Psoas muscle (tissue), 8 donors: ENCODE measurements around the gene MPPED2. TPM values are rescaled to one million over a fixed set of nuclear protein-coding genes. Genes with fewer than 3 reads are reported as not detected.

Experiments used
- ATAC-seq, 4 donors: fragments of 200-7000 bp; cut with Tn5 transposase; one replicate each; pipeline ENCODE4 v1.9.1; 2020; ENCODE audit warnings: moderate library complexity in 3 of 4, mild to moderate bottlenecking in 2 of 4
- DNase-seq, 2 donors: peaks; one replicate each; pipeline ENCODE4 v3.0.0-alpha.2; 2020
- H3K27ac ChIP-seq: fragments of 200-600 bp; one replicate; pipeline ENCODE4 v1.8.0; 2022
- H3K27me3 ChIP-seq, 3 donors: fragments of 200-600 bp in 1 of 3; one replicate each; pipeline versions ENCODE4 v1.6.1 to v1.8.0; 2013 to 2022; ENCODE audit warnings: low read length in 2 of 3, mild to moderate bottlenecking in 2 of 3, moderate library complexity in 1 of 3; ENCODE audit not compliant: insufficient read depth in 3 of 3
- H3K36me3 ChIP-seq, 2 donors: fragments of 200-600 bp in 1 of 2; one replicate each; pipeline versions ENCODE4 v1.6.1 to v1.8.0; 2013 to 2022; ENCODE audit warnings: low read depth in 1 of 2, mild to moderate bottlenecking in 1 of 2, moderate library complexity in 1 of 2; ENCODE audit not compliant: insufficient read depth in 1 of 2
- H3K4me1 ChIP-seq: fragments of 200-600 bp; one replicate; pipeline ENCODE4 v1.8.0; 2022
- H3K4me3 ChIP-seq: fragments of 200-600 bp; one replicate; pipeline ENCODE4 v1.8.0; 2022; ENCODE audit warnings: mild to moderate bottlenecking
- H3K9me3 ChIP-seq: fragments of 200-600 bp; one replicate; pipeline ENCODE4 v1.8.0; 2022
- CTCF ChIP-seq: fragments of 200-600 bp; IDR thresholded peaks from one replicate; pipeline ENCODE4 v1.8.0; 2022; ENCODE audit warnings: antibody characterized with exemption
- WGBS, 3 donors: extraction: QIAGEN DNeasy Blood & Tissue Kit; methylation state at CpG; one replicate each; pipeline versions ENCODE4 v1.1.6 to v1.1.7; 2013; 5-methylcytosine and 5-hydroxymethylcytosine counted together
- intact Hi-C, 2 donors: fragments of 100-400 bp; cut with DNase I; formaldehyde crosslinking; loops; one replicate each; pipeline versions ENCODE4 v1.11.0 to v1.14.2; 2022
- polyA plus RNA-seq, 3 donors: library from polyadenylated mRNA; stranded (reverse); fragments of 200-250 nt; gene quantifications; one replicate each; pipeline ENCODE4 v1.2.3, GENCODE V29; 2013
- total RNA-seq, 4 donors: library from RNA; stranded (reverse); fragmentation: NEBNext Ultra II Directional in 2 of 4; extraction: Animal tissue kit (Norgen Biotek cat#: 25700) in 2 of 4; gene quantifications; one replicate each; pipeline versions ENCODE4 v1.2.1 to v1.2.4, GENCODE V29; 2021 to 2023
- donor health status: healthy with polysubstance abuse.
- donor health status: DM: no; HTN: no; CAD: no; lungs with moderate emphysema.
- donor health status: Bipolar disorder and iron deficiency.
- donor health status: healthy.
- donor health status: DM: yes; HTN: yes; CAD: no.
- donor health status: DM: no; HTN: no; CAD: no.
- donor health status: DM: no; HTN: no; CAD: no.
- donor health status: DM: yes; HTN: yes; CAD: no.

Gene MPPED2
- total and polyA plus RNA-seq, 7 donors, result 0.44 to 7.9 (median 3.4) TPM

GRCh38 chr11:30522536-30523243, 63.5 kb downstream of the MPPED2 start:
- no peaks in the 10 kb centered on the region for H3K9me3 ChIP-seq
- H3K27me3 ChIP-seq, result no peaks in the 10 kb centered on the region
- H3K27ac ChIP-seq, result no peak overlapping the region
- intact Hi-C loops, result loop anchor here in 1 of 2 donors (10.0 kb wide), 1 partner anchor 58 kb away; no protein-coding TSS in a partner anchor
- no peak for DNase-seq
- peak in 2 of 4 donors; percentile 36 to 39 for ATAC-seq
- no peak overlapping the region for H3K4me3 ChIP-seq
- TF ChIP-seq CTCF, result no peak
- peaks cover 9% of the 10 kb centered on the region for H3K4me1 ChIP-seq
- no peaks in the 10 kb centered on the region for H3K36me3 ChIP-seq
- 65 to 68% (median 67%) methylated on average over 9 of the region's 9 CpGs for WGBS, 3 donors

GRCh38 chr11:30521297-30522071, 64.7 kb downstream of the MPPED2 start:
- no peaks in the 10 kb centered on the region for H3K36me3 ChIP-seq
- H3K9me3 ChIP-seq, result no peaks in the 10 kb centered on the region
- no peak overlapping the region for H3K27ac ChIP-seq
- H3K27me3 ChIP-seq, result no peaks in the 10 kb centered on the region
- 75 to 82% (median 82%) methylated on average over 8 of the region's 8 CpGs for WGBS, 3 donors
- peaks cover 9% of the 10 kb centered on the region for H3K4me1 ChIP-seq
- ATAC-seq, result no peak
- no peak for TF ChIP-seq CTCF
- intact Hi-C loops, result loop anchor here in 1 of 2 donors (10.0 kb wide), 1 partner anchor 57 kb away; no protein-coding TSS in a partner anchor
- no peak for DNase-seq
- H3K4me3 ChIP-seq, result no peak overlapping the region

- Histone ChIP-seq H3K36me3 (no peaks in the 10 kb centered on the region), H3K27ac (no peak overlapping the region), H3K4me1 (no peaks in the 10 kb centered on the region), H3K27me3 (no peaks in the 10 kb centered on the region), H3K4me3 (no peak overlapping the region), H3K9me3 (no peaks in the 10 kb centered on the region)
- TF ChIP-seq CTCF, result no peak
- DNase-seq, result no peak
- ATAC-seq, result no peak
- 79 to 89% (median 88%) methylated on average over 1 of the region's 1 CpG for WGBS, 3 donors
- intact Hi-C loops, result no loop called here
Measured at GRCh38 chr11:30513087-30513486, 73.1 kb downstream of the MPPED2 start.

- TF ChIP-seq CTCF, result no peak
- no peak overlapping the region for H3K27ac ChIP-seq
- DNase-seq, result no peak
- H3K4me3 ChIP-seq, result no peak overlapping the region
- no peaks in the 10 kb centered on the region for H3K4me1 ChIP-seq
- no peak for ATAC-seq
- no peaks in the 10 kb centered on the region for H3K9me3 ChIP-seq
- no peaks in the 10 kb centered on the region for H3K27me3 ChIP-seq
- WGBS, 3 donors, result 82 to 83% (median 82%) methylated on average over 4 of the region's 4 CpGs
- intact Hi-C loops, result no loop called here
- H3K36me3 ChIP-seq, result no peaks in the 10 kb centered on the region
Measured at GRCh38 chr11:30511408-30511807, 74.7 kb downstream of the MPPED2 start.
